Esophagus muscularis mucosa (tissue), 4 donors: ENCODE data around the gene CDC42EP1. TPM values are rescaled to one million over a fixed set of nuclear protein-coding genes. Genes with fewer than 3 reads are reported as not detected.

Experiments used
- DNase-seq: peaks from one replicate; pipeline ENCODE4 v3.0.0-alpha.2; 2017; ENCODE audit errors: extremely low spot score
- H3K27ac ChIP-seq, 4 donors: fragments of 200-600 bp; sonication (generic); replicated peaks in 1 of 4; 1 replicate in 3 of 4; 2 replicates in 1 of 4; pipeline ENCODE4 v1.5.1; 2016 to 2019; ENCODE audit warnings: mild to moderate bottlenecking in 1 of 4
- H3K27me3 ChIP-seq, 4 donors: fragments of 200-600 bp; sonication (generic); one replicate each; pipeline versions ENCODE4 v1.5.1 to v1.6.0; 2016 to 2019
- H3K36me3 ChIP-seq, 4 donors: fragments of 200-600 bp; sonication (generic); one replicate each; pipeline ENCODE4 v1.5.1; 2016 to 2019
- H3K4me1 ChIP-seq, 4 donors: fragments of 200-600 bp; sonication (generic); one replicate each; pipeline ENCODE4 v1.5.1; 2016 to 2019
- H3K4me3 ChIP-seq, 4 donors: fragments of 200-600 bp; sonication (generic); 1 replicate in 2 of 4; 2 replicates in 2 of 4; pipeline ENCODE4 v1.5.1; 2016 to 2019; ENCODE audit warnings: mild to moderate bottlenecking in 4 of 4, moderate library complexity in 1 of 4
- H3K9me3 ChIP-seq, 4 donors: fragments of 200-600 bp; sonication (generic); 1 replicate in 3 of 4; 2 replicates in 1 of 4; pipeline ENCODE4 v1.5.1; 2016 to 2019
- CTCF ChIP-seq, 3 experiments: fragments of 200-600 bp in 2 of 3; fragments of 450-650 bp in 1 of 3; sonication (generic) in 2 of 3; IDR thresholded peaks; one replicate each; pipeline ENCODE4 v1.5.1; 2017 to 2019; ENCODE audit warnings: antibody characterized with exemption in 3 of 3, mild to moderate bottlenecking in 2 of 3, moderate library complexity in 1 of 3
- EP300 ChIP-seq: sonication (generic); formaldehyde crosslinking; IDR thresholded peaks from one replicate; pipeline ENCODE4 v1.6.1; 2017; ENCODE audit warnings: antibody characterized with exemption
- POLR2A ChIP-seq: fragments of 450-650 bp; IDR thresholded peaks from one replicate; pipeline ENCODE4 v1.6.1; 2017; ENCODE audit warnings: antibody characterized with exemption, moderate library complexity, mild to moderate bottlenecking, low read depth
- POLR2AphosphoS5 ChIP-seq, 2 donors: sonication (generic); formaldehyde crosslinking; IDR thresholded peaks; one replicate each; pipeline ENCODE4 v1.6.1; 2017; ENCODE audit warnings: antibody characterized with exemption in 2 of 2
- WGBS: methylation state at CpG from one replicate; pipeline ENCODE4 v1.1.5; 2018; 5-methylcytosine and 5-hydroxymethylcytosine counted together
- intact Hi-C: fragments of 100-400 bp; cut with DNase I; formaldehyde crosslinking; loops from one replicate; pipeline ENCODE4 v1.15.1; 2023
- total RNA-seq, 4 donors: library from RNA; depleted of rRNA; stranded (reverse); fragments of >200 nt; gene quantifications; one replicate each; pipeline versions ENCODE4 v1.1.0 to v1.2.1, GENCODE V29; 2016

CDC42EP1 gene
- total RNA-seq, 4 donors from 2014 or later: 19.9 to 38.1 (median 36.7) TPM

GRCh38 chr22:37517826-37518450, 42.3 kb upstream of the CDC42EP1 start:
- intact Hi-C loops: no loop called here
- WGBS: 63% methylated on average over 4 of the region's 15 CpGs
- H3K36me3 ChIP-seq: peaks cover 0 to 7% (median 4%) of the 10 kb centered on the region in 4 donors
- TF ChIP-seq CTCF (IDR thresholded peaks at IDR 0.05): no peak
- no peak for TF ChIP-seq EP300
- TF ChIP-seq POLR2A: no peak
- peak overlapping the region; percentile 60 to 65 (median 61) for H3K4me3 ChIP-seq
- H3K27me3 ChIP-seq: peaks cover 0 to 61% (median 4%) of the 10 kb centered on the region in 4 donors
- H3K4me1 ChIP-seq: peaks cover 15 to 25% (median 21%) of the 10 kb centered on the region in 4 donors
- peak overlapping the region; percentile 59 to 78 (median 61) for H3K27ac ChIP-seq
- H3K9me3 ChIP-seq: no peaks in the 10 kb centered on the region
- no peak for DNase-seq

GRCh38 chr22:37518509-37519267, 41.6 kb upstream of the CDC42EP1 start:
- H3K27ac ChIP-seq: peak overlapping the region; percentile 59 to 78 (median 61)
- no peak for DNase-seq
- peaks cover 10 to 24% (median 18%) of the 10 kb centered on the region in 4 donors for H3K4me1 ChIP-seq
- no peaks in the 10 kb centered on the region for H3K9me3 ChIP-seq
- peak overlapping the region; percentile 60 to 65 (median 61) for H3K4me3 ChIP-seq
- H3K36me3 ChIP-seq: peaks cover 0 to 7% (median 4%) of the 10 kb centered on the region in 4 donors
- H3K27me3 ChIP-seq: peaks cover 0 to 63% (median 4%) of the 10 kb centered on the region in 4 donors
- TF ChIP-seq EP300: no peak
- intact Hi-C loops: no loop called here
- 23% methylated on average over 26 of the region's 63 CpGs for WGBS

- intact Hi-C loops: no loop called here
Observed at GRCh38 chr22:37519268-37520195, 40.7 kb upstream of the CDC42EP1 start, which contains the start of gene CARD10. Gene CARD10 (minus strand): TSS chr22:37519415. CDS start chr22:37519200, 215 bp downstream.

GRCh38 chr22:37520776-37521191, 39.5 kb upstream of the CDC42EP1 start:
- no peak for DNase-seq
- Histone ChIP-seq H3K4me3 (no peak overlapping the region), H3K9me3 (no peaks in the 10 kb centered on the region), H3K36me3 (peaks cover 0 to 4% (median 1%) of the 10 kb centered on the region in 4 donors), H3K4me1 (peaks cover 15 to 28% (median 23%) of the 10 kb centered on the region in 4 donors), H3K27ac (no peak overlapping the region), H3K27me3 (peaks cover 0 to 78% (median 4%) of the 10 kb centered on the region in 4 donors)
- TF ChIP-seq POLR2A: no peak
- no peak for TF ChIP-seq POLR2AphosphoS5 (IDR thresholded peaks at IDR 0.05)
- TF ChIP-seq EP300: no peak
- no peak for TF ChIP-seq CTCF (IDR thresholded peaks at IDR 0.05)
- 72% methylated on average over 7 of the region's 10 CpGs for WGBS
- intact Hi-C loops: no loop called here

More at GRCh38 chr22:37519268-37520195, 40.7 kb upstream of the CDC42EP1 start, which contains the start of gene CARD10:
- H3K36me3 ChIP-seq: peaks cover 0 to 5% (median 4%) of the 10 kb centered on the region in 4 donors
- peaks cover 0 to 71% (median 4%) of the 10 kb centered on the region in 4 donors for H3K27me3 ChIP-seq
- H3K27ac ChIP-seq: peak within 1 kb of the TSS; percentile 59 to 78 (median 61)
- TF ChIP-seq POLR2AphosphoS5 (IDR thresholded peaks at IDR 0.05) (no peak), POLR2A (no peak), CTCF (IDR thresholded peaks at IDR 0.05) (no peak), EP300 (no peak)
- 17% methylated on average over 21 of the region's 99 CpGs for WGBS
- no peak for DNase-seq
- H3K9me3 ChIP-seq: no peaks in the 10 kb centered on the region
- H3K4me1 ChIP-seq: peaks cover 10 to 24% (median 18%) of the 10 kb centered on the region in 4 donors
- peak within 1 kb of the TSS; percentile 60 to 65 (median 61) for H3K4me3 ChIP-seq
